ENCODE data around the gene LMBRD2.

DNA sequence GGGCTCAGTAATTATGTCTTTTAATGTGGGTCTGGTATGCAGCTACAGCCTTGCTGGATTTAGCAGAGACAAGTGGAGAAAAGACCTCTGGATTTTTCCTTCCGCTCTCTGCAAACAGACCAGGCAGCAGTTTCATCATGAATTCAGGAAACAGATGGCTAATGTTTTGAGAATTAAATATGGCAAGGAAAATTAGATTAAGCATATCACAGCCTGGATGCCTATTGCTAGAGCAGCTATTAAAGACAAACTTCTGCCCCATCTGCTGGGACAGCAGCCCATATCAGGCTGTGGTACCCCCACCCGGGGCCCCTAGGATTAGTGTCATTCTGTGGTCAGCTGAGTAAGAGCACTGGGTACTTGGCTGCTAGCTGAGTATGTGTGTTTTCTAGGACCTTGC, 6.5 kb upstream of the LMBRD2 start:
- no peak for TF ChIP-seq EZH2 (IDR thresholded peaks at IDR 0.05; ENCODE audit: insufficient read depth, low read length)
- TF ChIP-seq, protein P1, sequence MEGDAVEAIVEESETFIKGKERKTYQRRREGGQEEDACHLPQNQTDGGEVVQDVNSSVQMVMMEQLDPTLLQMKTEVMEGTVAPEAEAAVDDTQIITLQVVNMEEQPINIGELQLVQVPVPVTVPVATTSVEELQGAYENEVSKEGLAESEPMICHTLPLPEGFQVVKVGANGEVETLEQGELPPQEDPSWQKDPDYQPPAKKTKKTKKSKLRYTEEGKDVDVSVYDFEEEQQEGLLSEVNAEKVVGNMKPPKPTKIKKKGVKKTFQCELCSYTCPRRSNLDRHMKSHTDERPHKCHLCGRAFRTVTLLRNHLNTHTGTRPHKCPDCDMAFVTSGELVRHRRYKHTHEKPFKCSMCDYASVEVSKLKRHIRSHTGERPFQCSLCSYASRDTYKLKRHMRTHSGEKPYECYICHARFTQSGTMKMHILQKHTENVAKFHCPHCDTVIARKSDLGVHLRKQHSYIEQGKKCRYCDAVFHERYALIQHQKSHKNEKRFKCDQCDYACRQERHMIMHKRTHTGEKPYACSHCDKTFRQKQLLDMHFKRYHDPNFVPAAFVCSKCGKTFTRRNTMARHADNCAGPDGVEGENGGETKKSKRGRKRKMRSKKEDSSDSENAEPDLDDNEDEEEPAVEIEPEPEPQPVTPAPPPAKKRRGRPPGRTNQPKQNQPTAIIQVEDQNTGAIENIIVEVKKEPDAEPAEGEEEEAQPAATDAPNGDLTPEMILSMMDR (IDR thresholded peaks at IDR 0.05; ENCODE audit: insufficient read depth, low read depth, low read length) = no peak
